NCI-H2107 treated with DMSO at 0.1 percent for 48 hours (cell line): Measurements from ENCODE around the gene SV2C.

Source experiments
- DNase-seq: peaks from one replicate; lab custom pipeline; 2025; ENCODE audit not compliant: unreplicated experiment; lab: John Stamatoyannopoulos, UW

The SV2C gene

DNA sequence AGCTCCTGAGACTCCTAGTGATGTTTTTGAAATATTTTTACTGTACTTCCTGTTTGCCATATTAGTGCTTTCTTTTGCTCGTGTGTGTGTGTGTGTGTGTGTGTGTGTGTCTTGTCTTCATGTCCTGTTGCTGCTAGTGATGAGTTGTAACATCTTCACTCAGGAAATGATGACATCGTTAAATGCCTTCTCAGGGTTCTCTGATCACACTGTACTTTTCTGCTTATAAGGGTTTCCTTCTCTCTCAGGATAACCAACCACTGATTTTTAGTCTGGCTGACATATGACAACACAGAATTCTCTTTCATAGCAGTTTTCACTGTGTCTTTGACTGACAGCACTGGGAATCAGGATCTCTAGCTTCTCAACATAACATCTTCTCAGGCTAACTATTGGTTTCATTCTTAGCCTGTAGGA is 16.1 kb downstream of the SV2C start:
- DNase-seq, result no peak

- no peak for DNase-seq
Measured at GRCh38 chr5:76099756-76100155, 16.6 kb downstream of the SV2C start.

DNA sequence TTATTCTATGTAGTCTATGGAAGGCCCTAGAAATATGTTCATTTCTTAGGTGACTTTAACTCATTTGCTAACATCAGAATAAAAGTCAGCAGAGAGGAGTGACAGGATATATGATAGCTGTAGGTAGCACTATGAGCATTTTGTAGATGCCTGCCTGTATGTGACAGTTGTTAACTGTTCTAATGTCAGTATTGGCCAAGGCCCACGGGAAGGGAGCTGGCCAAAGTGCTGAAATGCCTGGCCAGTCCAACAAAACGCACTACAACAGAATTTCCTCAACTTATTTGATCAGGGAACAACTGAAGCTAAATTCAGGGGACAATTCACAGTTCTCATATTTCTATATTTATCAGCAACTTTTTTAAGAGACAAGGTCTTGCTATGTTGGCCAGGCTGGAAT is 20.8 kb downstream of the SV2C start:
- DNase-seq, result no peak

DNA sequence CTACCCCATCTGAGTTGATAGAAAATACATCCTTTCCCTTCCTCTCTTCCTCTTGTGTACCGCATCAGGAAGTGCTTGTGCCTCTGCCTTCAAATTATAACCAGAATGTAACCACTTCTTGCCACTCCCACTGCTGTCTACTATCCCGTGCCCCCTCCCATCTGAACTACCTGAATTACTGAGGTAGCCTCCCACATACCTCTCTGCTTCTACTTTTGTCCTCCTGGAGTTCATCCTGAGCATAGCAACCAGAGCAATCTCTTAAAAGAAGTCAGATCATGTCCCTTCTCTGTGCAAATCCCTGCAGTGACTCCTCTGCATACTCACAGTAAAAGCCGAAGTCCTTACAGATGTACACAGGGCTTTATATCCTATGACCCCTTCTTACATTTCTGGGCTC is 23.0 kb downstream of the SV2C start:
- DNase-seq, result no peak

DNA sequence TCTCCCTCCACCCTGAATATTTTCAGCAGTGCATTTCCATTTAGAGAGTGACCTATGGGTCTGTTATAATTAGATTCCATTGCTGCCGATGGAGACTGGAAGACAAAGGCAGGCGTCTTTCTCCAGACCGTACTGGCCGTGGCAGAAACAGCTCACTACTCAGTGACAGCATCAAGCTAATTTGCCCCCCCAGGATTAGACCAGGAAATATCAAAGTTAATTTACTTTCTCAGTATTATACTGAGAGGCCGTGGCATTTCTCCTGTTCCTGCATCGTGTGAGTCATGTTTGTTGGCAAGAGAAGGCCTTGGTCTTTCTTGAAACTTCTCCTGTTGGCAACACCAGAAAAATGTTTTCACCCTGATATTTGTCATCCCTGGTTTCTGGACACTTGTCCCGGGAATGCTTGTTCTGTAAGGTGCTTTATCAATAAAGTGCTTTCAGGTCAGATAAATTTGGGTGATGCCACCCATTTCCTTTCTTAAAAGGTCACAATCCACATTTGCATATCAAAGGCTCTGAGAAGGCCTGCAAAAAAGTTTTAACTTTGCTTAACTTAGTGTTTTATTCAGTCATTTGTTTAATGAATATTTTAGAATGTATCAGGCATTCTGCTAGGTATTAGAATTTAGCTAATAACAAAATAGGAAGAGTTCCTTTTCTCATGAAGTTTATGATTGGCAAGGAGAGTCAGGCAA is 28.4 kb downstream of the SV2C start:
- no peak for DNase-seq

- no peak for DNase-seq
Measured at GRCh38 chr5:76113103-76113502, 29.9 kb downstream of the SV2C start.

DNA sequence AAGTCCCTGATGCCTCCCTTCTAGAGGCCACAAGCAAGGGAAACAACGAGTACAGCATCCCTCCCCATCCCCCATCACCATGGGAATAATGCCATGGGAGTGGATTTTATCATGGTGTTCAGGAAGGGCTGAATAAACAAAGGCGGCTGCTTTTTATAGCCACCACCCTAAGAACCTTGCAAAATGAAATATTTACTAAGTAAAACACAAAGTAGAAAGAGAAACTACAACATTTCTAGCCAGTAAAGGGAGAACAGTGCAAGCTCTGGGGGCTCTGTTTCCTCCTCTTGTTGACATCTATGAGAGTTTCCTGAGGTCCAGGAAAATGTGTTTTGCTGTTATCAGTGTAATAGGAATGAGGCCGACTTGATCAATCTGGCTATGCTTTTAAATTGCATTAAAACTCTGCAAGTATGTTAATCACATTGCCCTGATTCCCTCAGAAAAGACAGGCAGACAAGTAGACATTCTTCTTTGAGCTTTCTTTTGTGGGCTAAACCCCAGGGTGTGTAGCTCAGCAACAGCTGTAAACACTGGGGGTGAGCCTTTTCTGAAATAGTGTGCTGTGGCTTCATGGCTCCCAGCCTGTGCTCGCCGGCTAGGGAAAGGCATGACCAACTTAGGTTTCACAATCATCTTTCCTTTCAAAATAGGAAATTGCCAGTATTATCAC is 31.1 kb downstream of the SV2C start:
- DNase-seq, result no peak

DNA sequence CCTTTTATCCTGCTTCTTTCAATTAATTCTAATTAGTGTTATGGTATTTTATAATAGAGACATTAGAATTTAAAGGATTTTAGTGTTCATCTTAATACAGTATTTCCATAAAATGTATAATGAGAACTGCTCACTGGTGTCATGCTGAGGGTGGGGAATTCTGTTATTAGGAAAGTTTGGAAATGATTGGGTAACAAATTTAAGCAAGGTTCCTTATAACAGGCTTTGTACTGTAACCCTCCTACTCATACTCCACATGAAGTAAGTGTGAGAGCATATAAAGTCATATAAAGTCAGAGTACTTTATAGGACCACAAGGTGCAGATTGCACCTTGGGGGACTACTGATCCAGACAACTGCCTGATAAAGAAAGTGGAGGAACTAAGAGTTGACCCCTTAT is 42.2 kb downstream of the SV2C start:
- no peak for DNase-seq

DNA sequence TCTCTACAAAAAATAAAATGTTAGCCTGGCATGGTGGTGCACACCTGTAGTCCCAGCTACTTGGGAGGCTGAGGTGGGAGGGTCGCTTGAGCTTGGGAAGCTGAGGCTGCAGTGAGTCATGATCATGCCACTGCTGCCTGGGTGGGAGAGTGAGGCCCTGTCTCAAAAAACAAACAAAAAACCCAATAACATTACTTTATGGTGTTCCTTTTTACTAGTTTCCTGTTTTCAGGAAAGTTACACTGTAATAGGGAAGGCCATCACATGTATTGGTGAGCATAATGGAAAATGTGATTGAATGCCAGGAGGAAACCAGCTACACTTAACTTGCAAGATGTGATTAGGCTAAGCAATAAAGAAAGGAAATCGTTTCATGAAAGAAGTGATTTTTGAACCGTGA is 42.7 kb downstream of the SV2C start:
- no peak for DNase-seq

DNA sequence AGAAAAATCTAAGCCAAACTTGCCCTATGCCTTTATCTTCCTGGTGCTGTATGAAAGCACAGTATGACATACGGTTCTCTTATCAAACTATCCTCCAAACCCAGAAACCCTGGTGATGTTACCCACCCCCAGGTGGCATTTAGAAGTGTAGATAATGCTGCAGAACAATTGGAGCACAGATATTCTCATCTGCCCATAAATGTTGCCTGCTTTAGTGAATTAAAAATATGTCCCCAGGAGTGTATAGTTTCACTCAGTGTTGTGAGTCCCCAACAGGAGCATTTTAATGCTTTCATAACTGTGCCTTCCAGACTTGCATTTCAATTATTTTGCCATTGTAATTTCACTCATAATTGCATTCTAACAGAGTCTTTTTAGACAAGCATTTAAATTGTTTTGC is 50.8 kb downstream of the SV2C start:
- DNase-seq, result no peak

GRCh38 chr5:76134646-76135045 is 51.5 kb downstream of the SV2C start:
- DNase-seq, result no peak

- DNase-seq, result no peak
Measured at GRCh38 chr5:76137887-76138542, 54.8 kb downstream of the SV2C start.

DNA sequence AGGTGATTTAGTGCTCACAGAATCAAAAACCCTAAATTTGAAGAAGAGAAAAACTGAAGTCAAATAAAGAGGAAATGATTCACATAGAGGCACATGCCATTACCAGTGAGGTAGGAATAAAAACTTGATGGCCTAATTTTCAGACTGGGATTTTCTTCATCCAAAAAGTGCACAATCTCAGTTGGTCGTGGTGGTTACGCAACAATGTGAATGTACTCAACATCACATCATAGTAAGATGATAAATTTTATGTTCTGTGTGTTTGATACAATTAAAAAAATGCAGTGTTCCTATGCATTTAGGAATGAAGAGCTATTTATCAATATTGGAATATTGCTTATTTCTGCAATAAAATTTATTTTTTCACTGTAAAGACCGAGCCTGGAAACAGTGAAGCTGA is 60.7 kb downstream of the SV2C start:
- DNase-seq, result no peak

- DNase-seq, result no peak
Measured at GRCh38 chr5:76144513-76145274, 61.5 kb downstream of the SV2C start.

GRCh38 chr5:76145945-76146344 is 62.8 kb downstream of the SV2C start:
- no peak for DNase-seq

GRCh38 chr5:76149636-76150035 is 66.5 kb downstream of the SV2C start:
- DNase-seq, result no peak

- no peak for DNase-seq
Measured at GRCh38 chr5:76152161-76152560, 69.0 kb downstream of the SV2C start.

- no peak for DNase-seq
Measured at GRCh38 chr5:76152700-76153099, 69.5 kb downstream of the SV2C start.

- DNase-seq, result no peak
Measured at GRCh38 chr5:76153271-76153670, 70.1 kb downstream of the SV2C start.

DNA sequence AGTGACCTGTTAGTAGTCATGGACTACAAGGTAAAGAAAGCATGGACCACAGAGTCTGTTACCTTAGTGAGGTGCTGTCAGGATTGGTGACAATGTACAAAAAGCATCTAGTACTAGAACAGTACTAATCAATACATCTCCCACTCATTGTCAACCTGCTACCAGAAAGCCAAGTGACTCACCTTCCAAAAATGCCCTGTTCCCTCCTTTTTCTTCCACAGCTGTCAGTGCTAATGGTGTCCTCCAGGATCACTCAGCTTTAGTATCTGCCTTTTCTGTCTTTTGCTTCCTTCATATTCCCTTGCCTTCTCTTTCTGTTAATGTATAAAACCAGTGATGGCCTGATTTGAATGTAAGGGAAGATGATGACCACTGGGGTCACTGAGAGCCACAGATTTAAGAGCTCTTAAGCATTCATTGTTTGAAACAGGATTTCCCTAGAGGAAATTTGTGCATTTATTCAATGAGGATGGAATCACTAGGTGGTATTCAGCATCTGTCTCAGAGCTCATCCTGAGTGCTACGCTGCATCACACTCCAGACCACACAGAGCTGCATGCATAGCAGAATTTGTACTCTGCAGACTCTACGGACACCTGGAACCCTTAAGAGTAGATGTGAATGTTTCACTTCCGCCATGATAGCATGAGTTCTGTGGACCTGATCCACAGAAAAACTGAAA is 71.0 kb downstream of the SV2C start:
- DNase-seq, result no peak

GRCh38 chr5:76155536-76155935 is 72.4 kb downstream of the SV2C start:
- DNase-seq, result no peak
